Measurements from ENCODE around the gene SLC6A1.
"Not testable (repeated sequence)": the region's sequence is repeated elsewhere in the genome, so short reads cannot be mapped to it uniquely, and the experiment has no call there.

SLC6A1 gene

GRCh38 chr3:11050666-11051323 lies 58.2 kb downstream of the SLC6A1 start:
- no peak overlapping the region for H3K4me3 ChIP-seq (ENCODE audit: low read length)
- peak; percentile 14 for DNase-seq (ENCODE audit: low read depth, low spot score)

DNA sequence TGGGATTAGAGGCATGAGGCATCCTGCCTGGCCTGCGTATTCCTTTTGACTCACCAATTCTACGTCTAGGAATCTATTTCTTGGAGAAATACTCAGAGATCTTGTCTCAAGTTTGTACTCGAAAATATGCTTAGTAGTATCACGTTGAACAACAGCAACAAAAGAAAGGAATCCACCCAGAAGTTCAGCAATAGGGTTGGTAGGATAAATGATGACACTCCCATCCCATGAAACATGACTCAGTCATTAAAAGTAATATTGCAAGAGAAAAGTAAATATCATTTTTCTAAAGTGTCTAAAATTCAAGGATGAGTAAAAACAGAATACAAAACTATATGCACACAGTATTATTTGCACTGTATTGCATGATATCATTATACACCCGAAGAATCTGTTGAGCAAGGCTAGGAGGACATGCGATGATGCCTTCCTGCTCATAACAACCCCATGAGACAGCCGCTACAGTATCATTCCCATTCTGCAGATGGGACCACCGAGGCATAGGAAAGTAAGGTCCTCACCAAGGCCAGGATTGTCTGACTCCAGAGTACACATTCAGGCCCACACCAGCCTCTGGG lies 61.5 kb downstream of the SLC6A1 start:
- no peak overlapping the region for H3K4me3 ChIP-seq (ENCODE audit: low read length)
- DNase-seq (ENCODE audit: low read depth, low spot score), result no peak

- DNase-seq (ENCODE audit: low read depth, low spot score), result no peak
- H3K4me3 ChIP-seq (ENCODE audit: low read length), result no peak overlapping the region
Observed at GRCh38 chr3:11054739-11055438, 62.3 kb downstream of the SLC6A1 start.

DNA sequence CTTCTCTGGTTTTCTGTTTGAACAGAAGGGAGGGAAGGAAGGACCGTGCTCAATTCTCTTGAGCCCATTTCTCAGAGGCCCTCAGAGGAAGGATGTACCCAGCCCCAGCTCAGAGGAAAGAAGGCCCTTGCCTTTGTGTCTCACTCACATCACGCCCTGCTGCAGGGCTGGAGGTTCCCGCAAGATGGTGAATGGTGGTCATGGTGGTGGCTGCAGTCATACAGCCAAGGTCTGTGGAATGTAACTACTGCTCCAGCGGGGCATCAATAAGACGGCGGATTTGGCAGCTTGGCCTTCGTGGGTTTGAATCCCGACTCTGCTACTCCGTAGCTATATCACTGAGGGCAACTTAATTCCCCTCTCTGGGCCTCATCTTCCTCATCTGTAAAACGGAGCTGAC lies 62.9 kb downstream of the SLC6A1 start:
- no peak overlapping the region for H3K4me3 ChIP-seq (ENCODE audit: low read length)
- DNase-seq (ENCODE audit: low read depth, low spot score), result no peak

DNA sequence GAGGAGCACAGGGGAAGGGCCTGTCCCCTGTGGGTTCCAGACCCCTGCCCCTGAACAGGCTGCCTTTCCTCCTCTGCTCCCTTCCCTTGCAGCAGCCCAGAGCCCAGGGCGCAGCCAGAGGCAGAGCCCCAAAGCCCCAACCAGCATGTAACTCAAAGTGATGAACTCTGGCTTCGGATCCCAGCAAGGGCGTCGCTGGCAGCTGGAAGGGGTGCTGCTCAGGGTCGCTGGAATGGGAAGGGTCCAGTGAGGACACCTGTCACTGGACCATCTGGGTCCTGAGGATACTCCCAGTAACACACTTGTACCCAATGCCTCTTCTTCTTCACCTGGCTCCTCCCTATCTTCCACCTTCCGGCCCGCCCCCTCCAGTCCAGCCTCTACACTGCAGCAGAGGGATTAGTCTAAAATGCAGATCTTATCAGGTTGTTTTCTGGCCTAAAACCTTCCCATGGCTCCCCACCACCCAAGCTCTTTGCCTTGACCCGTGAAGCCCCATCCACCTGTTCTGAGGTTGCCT lies 64.0 kb downstream of the SLC6A1 start:
- H3K4me3 ChIP-seq (ENCODE audit: low read length), result no peak overlapping the region
- no peak for DNase-seq (ENCODE audit: low read depth, low spot score)

GRCh38 chr3:11057655-11058054 lies 65.1 kb downstream of the SLC6A1 start:
- no peak for DNase-seq (ENCODE audit: low read depth, low spot score)
- no peak overlapping the region for H3K4me3 ChIP-seq (ENCODE audit: low read length)

DNA sequence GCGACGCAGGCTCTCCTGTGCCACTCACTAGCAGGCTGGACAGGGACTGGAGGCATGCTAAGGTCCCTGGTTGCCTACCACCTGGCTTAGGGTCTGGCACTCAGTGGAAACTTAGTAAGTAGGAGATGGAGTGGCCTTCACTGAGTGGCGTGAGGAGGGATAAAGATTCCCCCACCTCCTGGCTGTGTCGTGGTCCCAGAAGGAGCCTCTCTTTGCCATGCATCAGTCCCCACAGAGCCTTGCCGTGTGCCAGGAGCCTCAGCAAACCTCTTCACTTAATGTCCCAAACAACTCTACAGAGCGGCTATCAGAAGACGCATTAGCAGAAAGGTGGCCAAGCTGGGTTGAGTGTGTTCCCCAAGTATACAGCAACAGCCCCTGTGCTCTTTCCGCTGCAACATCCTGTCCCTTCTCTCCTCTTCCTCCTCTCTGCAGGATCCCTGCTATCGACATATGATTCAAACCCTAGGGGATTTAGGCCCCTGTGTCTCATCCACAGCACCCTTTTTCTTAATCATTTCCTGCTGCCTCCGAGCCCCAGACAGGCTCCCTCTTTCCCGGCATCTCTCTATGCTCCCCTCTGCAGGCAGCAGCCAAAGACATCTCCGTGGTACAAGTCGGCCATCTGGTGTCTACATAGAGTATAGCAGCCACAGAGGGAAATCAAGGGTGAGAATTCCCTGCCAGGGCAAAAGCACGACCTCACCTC lies 66.7 kb downstream of the SLC6A1 start:
- peak; percentile 20 for DNase-seq (ENCODE audit: low read depth, low spot score)

DNA sequence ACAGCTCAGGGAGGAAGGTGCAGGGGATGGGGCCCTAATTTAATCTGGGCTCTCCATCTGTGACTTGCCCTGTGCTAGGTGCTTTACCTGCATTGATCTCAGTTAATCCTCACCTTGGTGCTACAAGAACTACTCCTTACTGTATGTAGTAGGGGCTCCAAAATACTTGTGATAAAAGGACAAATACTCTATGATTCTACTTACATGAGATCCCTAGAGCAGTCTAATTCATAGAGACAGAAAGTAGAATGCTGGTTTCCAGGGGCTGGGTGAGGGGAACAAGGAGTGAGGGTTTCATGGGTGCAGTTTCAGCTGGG lies 67.2 kb downstream of the SLC6A1 start:
- no peak overlapping the region for H3K4me3 ChIP-seq (ENCODE audit: low read length)
- DNase-seq (ENCODE audit: low read depth, low spot score), result no peak

More for the DNA sequence above, 66.7 kb downstream of the SLC6A1 start:
- H3K4me3 ChIP-seq (ENCODE audit: low read length), result no peak overlapping the region

DNA sequence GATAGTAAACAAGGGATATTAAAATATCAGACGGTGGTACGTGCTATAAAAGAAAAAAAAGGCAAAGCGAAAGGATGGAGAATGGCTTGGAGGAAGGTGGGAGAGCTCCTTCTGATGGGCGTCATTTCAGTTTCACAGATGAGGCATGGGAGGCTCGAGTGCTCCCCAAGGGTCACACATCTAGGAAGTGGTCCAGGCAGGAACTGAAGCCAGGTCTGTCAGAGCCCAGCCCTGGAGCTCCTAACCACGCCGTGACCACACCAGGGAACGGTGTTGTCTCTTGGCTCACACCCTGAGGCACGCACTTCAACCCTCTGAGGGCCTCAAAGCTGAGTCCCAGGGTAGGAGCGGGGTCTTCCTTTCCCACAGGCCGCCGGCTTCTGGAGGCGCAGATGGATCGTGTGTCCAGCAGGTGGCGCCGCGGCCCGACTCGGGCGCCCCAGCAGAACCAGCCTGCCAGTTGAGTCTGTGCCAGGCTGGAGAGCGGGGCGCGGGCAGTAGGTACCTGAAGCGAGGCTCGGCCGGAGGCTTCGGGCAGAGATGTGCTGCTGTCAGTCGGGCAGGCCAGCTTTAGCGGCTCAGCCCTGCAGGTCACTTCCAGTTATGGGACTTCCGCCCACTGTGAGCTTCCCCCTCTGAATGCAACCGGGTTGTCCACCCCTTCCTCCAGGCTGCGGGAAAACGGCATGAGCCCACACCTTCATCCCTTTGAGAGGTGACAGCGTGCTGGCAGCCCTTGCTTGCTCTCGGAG lies 68.1 kb downstream of the SLC6A1 start:
- peak; percentile 11 for DNase-seq (ENCODE audit: low read depth, low spot score)
- H3K4me3 ChIP-seq (ENCODE audit: low read length), result no peak overlapping the region

DNA sequence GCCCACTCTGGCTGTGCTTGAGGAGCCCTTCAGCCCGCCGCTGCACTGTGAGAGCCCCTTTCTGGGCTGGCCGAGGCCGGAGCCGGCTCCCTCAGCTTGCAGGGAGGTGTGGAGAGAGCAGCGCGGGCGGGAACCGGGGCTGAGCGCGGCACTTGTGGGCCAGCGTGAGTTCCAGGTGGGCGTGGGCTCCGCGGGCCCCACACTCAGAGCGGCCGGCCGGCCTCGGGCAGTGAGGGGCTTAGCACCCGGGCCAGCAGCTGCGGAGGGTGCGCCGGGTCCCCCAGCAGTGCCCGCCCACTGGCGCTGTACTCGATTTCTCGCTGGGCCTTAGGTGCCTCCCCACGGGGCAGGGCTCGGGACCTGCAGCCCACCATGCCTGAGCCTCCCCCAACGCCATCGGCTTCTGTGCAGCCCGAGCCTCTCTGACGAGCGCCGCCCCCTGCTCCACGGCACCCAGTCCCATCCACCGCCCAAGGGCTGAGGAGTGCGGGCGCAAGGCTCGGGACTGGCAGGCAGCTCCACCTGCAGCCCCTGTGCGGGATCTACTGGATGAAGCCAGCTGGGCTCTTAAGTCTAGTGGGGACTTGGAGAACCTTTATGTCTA lies 68.8 kb downstream of the SLC6A1 start:
- H3K4me3 ChIP-seq (ENCODE audit: low read length); DNase-seq (ENCODE audit: low read depth, low spot score): not testable (repeated sequence)

DNA sequence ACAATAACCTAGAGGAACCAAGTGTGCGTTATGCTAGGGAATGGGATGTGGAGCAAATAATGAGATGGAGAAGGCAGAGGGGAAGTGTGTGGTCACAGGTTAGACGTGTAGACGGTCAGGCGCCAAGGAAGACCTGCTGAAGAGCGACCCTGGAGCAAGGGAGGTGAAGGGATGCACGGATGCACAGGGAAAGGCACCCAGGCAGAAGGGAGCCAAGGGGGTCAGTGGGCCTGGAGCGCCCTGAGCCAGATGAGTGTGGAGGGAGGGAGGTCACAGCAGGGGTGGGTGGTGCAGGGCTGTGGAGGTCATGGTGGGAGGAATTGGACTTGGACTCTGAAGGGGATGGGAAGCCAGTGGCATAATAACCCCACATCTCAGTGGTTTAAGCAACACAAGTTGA lies 70.2 kb downstream of the SLC6A1 start:
- no peak overlapping the region for H3K4me3 ChIP-seq (ENCODE audit: low read length)
- no peak for DNase-seq (ENCODE audit: low read depth, low spot score)

DNA sequence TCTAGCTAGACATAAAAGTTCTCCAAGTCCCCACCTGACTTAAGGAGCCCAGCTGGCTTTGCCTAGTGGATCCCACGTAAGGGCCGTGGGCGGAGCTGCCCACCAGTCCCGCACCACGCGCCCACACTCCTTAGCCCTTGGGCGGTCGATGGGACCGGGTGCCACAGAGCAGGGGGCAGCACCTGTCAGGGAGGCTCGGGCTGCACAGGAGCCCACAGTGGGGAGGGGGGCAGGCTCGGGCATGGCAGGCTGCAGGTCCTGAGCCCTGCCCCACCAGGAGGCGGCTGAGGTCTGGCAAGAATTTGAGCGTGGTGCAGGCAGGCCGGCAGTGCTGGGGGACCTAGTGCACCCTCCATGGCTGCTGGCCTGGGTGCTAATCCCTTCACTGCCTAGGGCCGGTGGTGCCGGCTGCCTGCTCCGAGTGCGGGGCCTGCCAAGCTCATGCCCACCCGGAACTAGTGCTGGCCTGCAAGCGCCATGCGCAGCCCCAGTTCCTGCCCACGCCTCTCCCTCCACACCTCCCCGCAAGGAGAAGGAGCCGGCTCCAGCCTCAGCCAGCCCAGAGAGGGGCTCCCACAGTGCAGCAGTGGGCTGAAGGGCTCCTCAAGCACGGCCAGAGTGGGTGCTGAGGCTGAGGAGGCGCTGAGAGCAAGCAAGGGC lies 78.7 kb downstream of the SLC6A1 start:
- DNase-seq (ENCODE audit: low read depth, low spot score), result no peak

GRCh38 chr3:11072631-11073030 lies 80.1 kb downstream of the SLC6A1 start:
- no peak overlapping the region for H3K4me3 ChIP-seq (ENCODE audit: low read length)
- no peak for DNase-seq (ENCODE audit: low read depth, low spot score)

More for the DNA sequence above, 78.7 kb downstream of the SLC6A1 start:
- no peak overlapping the region for H3K4me3 ChIP-seq (ENCODE audit: low read length)

DNA sequence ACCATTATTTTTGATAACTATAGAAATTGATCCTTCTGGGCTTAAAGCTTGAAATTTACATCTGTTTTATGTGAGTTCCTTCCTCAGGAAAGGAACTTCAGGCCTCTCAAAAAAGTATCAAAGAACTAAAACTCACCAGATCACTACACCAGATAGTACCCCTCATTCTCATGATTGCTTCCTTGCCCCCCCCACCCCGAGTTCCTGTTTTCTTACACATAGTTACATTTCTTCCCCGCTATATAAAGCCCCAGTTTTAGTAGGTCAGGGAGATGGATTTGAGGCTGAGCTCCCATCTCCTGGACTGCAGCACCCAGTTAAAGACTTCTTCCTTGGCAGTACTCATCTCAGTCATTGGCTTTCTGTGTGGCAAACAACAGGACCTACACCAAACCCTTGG lies 81.5 kb downstream of the SLC6A1 start:
- no peak overlapping the region for H3K4me3 ChIP-seq (ENCODE audit: low read length)
- DNase-seq (ENCODE audit: low read depth, low spot score), result no peak

DNA sequence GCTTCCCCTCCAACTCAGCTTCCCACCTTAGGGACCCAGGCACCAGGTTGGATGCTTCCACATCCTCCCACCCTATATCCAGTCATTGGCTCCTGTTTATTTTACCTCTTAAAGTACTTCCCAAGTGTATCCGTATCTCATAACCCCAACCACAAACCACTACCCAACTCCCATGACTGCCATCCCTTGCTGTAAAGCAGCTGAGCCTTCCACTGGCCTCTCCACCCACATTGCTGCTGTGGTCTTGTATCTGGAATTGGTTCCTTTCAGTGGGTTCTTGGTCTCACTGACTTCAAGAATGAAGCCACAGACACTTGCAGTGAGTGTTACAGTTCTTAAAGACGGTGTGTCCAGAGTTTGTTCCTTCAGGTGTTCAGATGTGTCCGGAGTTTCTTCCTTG lies 81.9 kb downstream of the SLC6A1 start:
- DNase-seq (ENCODE audit: low read depth, low spot score), result no peak
- H3K4me3 ChIP-seq (ENCODE audit: low read length), result no peak overlapping the region

DNA sequence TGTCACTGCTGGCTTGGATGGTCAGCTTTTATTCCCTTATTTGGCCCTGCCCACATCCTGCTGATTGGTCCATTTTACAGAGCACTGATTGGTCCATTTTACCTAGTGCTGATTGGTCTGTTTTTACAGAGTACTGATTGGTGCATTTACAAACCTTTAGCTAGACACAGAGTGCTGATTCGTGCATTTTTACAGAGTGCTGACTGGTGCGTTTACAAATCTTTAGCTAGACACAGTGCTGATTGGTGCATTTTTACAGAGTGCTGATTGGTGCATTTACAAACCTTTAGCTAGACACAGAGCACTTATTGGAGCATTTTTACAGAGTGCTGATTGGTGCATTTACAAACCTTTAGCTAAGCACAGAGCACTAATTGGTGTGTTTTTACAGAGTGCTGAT lies 82.6 kb downstream of the SLC6A1 start:
- DNase-seq (ENCODE audit: low read depth, low spot score); H3K4me3 ChIP-seq (ENCODE audit: low read length): not testable (repeated sequence)

DNA sequence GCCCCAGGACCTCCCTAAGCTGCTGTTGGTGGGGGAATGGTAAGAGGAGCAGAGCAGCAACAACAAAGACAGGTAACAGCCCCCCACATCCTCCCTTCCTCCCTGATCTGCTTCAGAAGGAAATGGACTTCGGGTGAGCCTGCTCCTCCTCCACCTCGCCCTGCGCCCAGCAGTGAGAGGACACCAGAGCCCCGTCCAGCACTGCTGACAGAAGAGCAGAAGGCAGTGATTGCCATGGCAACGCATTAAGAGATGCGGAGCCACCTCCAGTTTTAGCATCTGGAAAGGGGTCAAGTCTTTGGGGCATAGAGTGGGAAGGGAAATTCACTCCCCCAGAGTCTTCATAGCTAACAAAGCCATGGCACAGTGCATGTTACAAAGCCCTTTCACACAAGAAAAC lies 84.2 kb downstream of the SLC6A1 start:
- no peak overlapping the region for H3K4me3 ChIP-seq (ENCODE audit: low read length)
- DNase-seq (ENCODE audit: low read depth, low spot score), result no peak

GRCh38 chr3:11077466-11077865 lies 84.9 kb downstream of the SLC6A1 start:
- DNase-seq (ENCODE audit: low read depth, low spot score), result no peak
- no peak overlapping the region for H3K4me3 ChIP-seq (ENCODE audit: low read length)

Data from Jurkat, Clone E6-1 (cell line).